ENCODE results near the gene PLEKHD1.

Gene PLEKHD1

DNA sequence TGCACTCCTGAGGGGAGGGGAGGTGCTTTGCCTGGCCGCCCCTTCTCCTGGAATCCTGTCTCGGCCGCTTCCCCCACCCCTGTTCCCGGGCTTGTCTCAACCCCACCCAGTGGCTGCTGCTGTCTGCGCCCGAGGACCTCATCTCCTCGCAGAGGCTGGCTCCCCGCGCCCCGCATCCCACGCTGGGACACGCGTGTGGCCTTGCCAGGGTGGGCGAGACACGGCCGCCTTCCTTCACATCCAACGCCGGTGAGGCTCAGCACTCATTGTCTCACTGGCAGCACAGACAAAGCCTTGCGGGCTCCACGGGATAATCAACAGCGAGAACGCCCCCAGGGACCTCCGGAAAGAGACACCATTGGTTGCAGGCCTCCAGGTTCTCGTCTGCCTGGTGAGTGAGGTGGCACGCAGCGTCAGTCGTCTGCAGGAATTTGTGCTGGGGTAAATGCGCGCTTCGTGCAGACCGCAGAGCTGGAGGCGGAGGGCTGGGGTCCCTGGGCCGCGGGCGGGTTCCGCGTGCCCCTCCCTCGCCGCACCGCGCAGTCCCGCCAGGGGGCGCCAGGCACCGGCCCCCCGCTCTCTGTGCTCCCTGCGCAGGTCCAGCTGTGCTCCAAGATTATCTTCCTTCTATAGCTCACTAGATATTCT is 63.3 kb downstream of the PLEKHD1 start:
- DNase-seq (ENCODE audit: low read depth, low spot score), result no peak

GRCh38 chr14:69548566-69548965 is 64.0 kb downstream of the PLEKHD1 start:
- DNase-seq (ENCODE audit: low read depth, low spot score), result no peak

DNA sequence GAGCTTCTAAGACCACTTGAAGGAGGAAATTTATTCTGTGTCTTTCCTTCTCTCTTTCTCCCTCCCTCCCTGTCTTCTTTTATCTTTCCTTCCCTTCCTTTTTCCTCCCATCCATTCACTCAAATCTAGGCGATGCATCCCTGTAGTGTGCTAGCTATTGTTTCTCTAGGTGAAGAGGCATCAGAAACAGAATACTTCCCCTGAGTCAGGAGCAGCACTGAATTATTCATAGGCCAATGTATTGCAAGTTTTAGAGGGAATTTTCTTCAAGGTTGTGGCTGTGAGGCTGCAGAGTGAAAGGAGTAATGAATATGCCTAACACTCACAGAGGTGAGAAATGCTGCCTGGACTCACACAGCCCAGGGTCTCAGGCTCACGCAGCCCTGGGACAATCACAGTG is 67.0 kb downstream of the PLEKHD1 start:
- no peak for DNase-seq (ENCODE audit: low read depth, low spot score)

GRCh38 chr14:69553252-69553651 is 68.7 kb downstream of the PLEKHD1 start:
- DNase-seq (ENCODE audit: low read depth, low spot score), result no peak

- no peak for DNase-seq (ENCODE audit: low read depth, low spot score)
These were observed 70.0 kb downstream of the PLEKHD1 start for GRCh38 chr14:69554500-69554899.

DNA sequence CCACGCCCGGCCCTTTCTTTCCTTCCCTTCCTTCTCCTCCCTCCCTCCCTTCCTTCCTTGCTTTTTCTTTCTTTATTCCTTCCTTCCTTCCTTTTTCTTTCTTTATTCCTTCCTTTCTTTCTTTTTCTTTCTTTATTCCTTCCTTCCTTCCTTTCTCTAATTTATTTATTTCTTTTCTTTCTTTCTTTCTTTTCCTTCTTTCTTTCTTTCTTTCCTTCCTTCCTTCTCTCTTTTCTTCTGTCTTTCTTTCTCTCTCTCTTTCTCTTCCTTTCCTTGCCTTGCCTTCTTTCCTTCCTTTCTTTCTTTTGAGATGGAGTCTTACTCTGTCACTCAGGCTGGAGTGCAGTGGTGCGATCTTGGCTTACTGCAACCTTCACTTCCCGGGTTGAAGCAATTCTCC is 74.2 kb downstream of the PLEKHD1 start:
- no peak for DNase-seq (ENCODE audit: low read depth, low spot score)

DNA sequence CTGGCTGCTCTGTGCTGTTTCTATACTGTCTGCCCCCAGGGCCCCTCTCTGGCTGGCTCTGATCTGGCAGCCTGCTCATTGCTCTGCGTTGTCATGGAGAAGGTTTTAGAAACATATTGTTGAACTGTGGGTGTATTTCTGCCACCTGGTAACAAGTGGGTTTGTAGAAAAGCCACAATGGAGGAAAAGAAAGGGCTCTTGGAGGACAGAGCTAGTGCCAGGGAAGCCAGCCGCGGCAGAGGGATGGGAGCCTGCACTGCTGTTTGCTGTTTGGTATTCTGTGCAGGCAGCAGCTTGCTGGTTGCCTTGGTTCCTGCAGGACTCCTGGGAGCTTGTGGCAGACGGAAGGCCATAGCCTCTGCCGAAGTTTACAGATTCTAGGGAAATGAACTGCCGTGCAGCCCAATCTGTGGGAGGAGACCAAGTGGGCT is 75.1 kb downstream of the PLEKHD1 start:
- DNase-seq (ENCODE audit: low read depth, low spot score), result no peak

DNA sequence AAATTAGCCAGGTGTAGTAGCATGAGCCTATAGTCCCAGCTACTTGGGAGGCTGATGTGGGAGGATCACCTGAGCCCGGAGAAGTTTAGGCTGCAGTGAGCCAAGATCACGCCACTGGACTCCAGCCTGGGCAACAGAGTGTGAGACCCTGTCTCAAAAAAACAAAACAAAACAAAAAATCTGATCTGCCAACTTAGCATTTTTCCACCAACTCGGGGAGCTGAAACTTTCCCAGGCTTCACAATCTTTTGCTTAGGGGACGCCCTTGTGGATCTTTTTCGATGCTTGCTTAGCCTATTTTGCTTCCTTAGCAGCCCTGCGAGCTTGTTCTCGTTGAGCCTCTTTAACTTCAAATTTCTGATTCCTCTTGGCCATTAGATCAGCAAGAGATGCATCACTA is 76.3 kb downstream of the PLEKHD1 start:
- DNase-seq (ENCODE audit: low read depth, low spot score), result no peak

DNA sequence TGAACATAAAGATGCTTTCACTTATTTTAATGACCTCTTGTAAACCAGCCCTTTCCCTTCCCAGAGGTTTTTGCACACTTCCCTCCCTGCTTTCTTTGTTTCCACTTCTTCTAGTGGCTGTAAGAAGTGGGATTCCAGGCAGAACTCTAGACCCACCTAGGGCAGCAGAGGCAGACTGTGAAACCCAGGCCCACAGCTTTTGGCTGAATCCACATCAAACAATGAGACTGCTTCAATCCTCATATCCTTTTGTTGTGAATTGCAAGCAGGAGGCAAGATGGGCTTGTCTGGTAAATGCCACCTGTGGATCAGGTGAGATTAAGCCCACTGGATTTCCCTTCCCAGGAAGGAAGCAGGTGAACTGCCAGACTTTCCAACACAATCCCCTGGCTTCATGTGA is 77.4 kb downstream of the PLEKHD1 start:
- DNase-seq (ENCODE audit: low read depth, low spot score), result no peak

GRCh38 chr14:69567563-69567962 is 83.0 kb downstream of the PLEKHD1 start:
- no peak for DNase-seq (ENCODE audit: low read depth, low spot score)

- no peak for DNase-seq (ENCODE audit: low read depth, low spot score)
These were observed 85.3 kb downstream of the PLEKHD1 start for GRCh38 chr14:69569859-69570258.

- no peak for DNase-seq (ENCODE audit: low read depth, low spot score)
These were observed 86.4 kb downstream of the PLEKHD1 start for GRCh38 chr14:69570836-69571330.

GRCh38 chr14:69571449-69572029 is 87.0 kb downstream of the PLEKHD1 start:
- no peak for DNase-seq (ENCODE audit: low read depth, low spot score)

GRCh38 chr14:69572030-69572840 is 87.7 kb downstream of the PLEKHD1 start:
- no peak for DNase-seq (ENCODE audit: low read depth, low spot score)

DNA sequence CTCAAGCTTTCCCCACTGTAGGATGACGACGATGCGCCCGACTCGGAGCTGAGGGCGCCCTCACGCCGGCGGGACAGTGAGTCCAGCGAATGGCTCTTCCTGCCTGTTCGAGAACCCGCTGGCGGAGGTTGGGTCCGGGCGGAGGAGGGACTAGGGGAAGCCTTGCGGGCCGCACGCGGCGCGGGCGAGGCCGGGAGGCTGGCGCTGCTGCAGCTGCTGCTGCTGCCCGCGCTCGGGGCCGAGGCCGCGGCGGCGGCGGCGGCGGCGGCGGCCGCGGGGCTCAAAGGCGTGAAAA is 88.3 kb downstream of the PLEKHD1 start:
- no peak for DNase-seq (ENCODE audit: low read depth, low spot score)

DNA sequence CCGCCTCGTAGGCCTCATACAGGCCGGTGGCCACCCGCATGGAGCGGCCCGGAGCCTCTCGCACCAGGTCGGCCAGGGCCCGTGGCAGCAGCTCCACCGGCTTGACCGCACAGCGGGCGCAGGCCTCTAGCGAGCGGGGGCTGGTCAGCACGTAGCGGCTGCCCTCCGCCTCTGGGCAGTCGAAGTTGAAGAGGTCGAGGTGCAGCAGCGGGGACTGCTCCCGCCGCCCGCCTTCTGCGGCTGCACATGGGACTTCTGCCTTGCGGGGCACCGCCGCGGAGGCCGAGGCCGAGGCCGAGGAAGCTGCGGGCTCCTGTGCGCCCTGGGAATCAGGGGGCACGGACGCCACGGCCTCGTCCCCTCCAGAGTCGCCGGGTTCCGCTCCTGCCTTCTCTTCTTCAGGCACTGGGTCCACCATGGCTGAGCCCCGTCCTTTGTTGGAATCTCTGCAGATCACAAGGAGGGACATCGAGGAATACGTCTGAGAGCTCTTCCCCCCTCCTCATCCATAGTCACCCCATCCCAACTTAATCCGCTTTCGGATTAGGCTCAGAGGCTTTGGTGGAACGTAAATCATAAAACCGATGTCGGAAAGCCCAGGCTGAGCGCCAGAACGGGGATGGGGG is 88.8 kb downstream of the PLEKHD1 start:
- no peak for DNase-seq (ENCODE audit: low read depth, low spot score)

GRCh38 chr14:69573831-69574262 is 89.3 kb downstream of the PLEKHD1 start:
- DNase-seq (ENCODE audit: low read depth, low spot score), result no peak

- peak; percentile 46 for DNase-seq (ENCODE audit: low read depth, low spot score)
These were observed 89.9 kb downstream of the PLEKHD1 start, which contains the start of gene CCDC177 for GRCh38 chr14:69574263-69574953. Gene CCDC177 (minus strand): TSS chr14:69574871. CDS start chr14:69573622, 1,249 bp downstream.

DNA sequence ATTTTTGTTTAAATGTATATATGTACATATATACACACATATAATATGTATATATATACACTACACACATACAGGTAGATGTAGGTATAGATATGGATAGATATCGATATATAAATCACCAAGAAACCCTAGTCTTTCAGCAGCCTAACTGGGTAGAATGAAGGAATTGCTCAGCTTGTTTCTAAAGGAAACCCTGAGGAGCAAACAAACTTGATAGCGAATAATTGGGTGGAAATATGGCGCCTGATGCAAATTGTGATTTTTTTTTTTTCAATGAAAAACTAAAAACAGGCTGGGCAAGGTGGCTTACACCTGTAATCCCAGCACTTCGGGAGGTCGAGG is 90.4 kb downstream of the PLEKHD1 start:
- DNase-seq (ENCODE audit: low read depth, low spot score), result no peak

GRCh38 chr14:69579476-69579875 is 94.9 kb downstream of the PLEKHD1 start:
- no peak for DNase-seq (ENCODE audit: low read depth, low spot score)

DNA sequence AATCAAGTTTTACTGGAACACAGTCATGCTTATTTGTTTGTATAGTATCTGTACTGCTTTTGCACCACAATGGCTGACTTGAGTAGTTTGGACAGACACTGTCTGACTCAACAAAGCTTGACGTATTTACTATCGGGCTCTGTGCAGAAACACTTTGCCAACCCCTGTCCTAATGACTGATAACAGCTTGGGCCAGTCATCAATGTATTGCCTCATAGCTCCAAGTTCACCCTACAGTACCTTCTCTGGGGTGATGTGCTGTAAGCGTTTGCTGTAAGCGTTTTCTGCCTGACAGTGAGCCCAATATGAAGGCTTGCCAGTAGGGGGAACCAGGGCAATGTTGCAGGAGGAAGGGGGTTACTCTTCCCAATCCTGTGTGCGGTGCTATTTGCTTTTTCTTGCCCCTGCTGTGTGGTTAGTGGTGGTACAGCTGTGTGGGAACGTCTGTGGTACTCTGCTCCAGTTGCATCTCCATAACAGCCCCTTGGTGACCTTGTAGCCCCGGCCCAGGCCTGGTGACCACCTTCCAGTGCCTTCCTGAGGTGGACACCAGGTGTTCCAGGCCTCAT is 95.6 kb downstream of the PLEKHD1 start:
- no peak for DNase-seq (ENCODE audit: low read depth, low spot score)
